Measurements from ENCODE around the gene EVI5L. TPM values are rescaled to one million over a fixed set of nuclear protein-coding genes. Genes with fewer than 3 reads are reported as not detected.

The EVI5L gene
- total RNA-seq, 1 donor from 2014 or later: 19.0 TPM

DNA sequence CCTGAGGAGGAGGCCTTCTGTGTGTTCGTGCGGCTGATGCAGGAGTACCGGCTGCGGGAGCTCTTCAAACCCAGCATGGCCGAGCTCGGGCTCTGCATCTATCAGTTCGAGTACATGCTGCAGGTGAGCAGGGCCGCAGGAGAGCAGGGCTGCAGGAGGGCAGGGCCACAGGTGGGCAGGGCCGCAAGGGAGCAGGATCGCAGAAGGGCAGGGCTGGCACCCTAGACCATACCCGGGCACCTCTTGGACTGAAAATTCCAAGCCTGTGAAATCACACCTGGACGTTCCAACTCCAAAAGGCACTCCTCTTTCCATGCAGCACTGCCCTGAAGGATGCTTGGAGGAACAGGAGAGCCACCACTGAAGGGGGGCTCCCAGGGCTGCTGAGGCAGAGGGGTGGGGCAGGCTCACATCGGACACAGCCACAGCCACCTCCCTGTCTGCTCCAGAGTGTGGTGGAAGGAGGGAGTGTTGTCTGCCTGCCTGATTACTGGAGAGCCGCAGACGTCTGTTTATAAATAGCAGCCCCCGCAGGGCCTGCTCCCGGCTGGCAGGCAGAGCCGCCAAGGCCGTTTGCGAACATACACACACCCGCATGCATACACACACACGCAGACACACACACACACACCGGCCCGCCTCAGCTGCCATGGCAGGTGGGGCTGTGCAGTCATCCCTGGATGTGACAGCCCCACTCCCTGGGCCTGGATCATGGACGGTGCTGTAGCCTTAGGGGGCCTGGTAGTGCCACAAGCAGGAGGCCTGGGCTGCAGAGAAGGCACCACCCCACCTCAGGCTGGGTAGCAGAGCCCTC is 20.2 kb downstream of the EVI5L start:
- Mint-ChIP-seq H3K4me1 (ENCODE audit: unreplicated experiment) (peaks cover 7% of the 10 kb centered on the region), H3K27ac (no peak overlapping the region), H3K4me3 (no peak overlapping the region), H3K27me3 (no peaks in the 10 kb centered on the region), H3K9me3 (no peaks in the 10 kb centered on the region), H3K36me3 (no peaks in the 10 kb centered on the region)
- no peak for DNase-seq (ENCODE audit: extremely low spot score, unreplicated experiment)
- TF ChIP-seq, protein P1, sequence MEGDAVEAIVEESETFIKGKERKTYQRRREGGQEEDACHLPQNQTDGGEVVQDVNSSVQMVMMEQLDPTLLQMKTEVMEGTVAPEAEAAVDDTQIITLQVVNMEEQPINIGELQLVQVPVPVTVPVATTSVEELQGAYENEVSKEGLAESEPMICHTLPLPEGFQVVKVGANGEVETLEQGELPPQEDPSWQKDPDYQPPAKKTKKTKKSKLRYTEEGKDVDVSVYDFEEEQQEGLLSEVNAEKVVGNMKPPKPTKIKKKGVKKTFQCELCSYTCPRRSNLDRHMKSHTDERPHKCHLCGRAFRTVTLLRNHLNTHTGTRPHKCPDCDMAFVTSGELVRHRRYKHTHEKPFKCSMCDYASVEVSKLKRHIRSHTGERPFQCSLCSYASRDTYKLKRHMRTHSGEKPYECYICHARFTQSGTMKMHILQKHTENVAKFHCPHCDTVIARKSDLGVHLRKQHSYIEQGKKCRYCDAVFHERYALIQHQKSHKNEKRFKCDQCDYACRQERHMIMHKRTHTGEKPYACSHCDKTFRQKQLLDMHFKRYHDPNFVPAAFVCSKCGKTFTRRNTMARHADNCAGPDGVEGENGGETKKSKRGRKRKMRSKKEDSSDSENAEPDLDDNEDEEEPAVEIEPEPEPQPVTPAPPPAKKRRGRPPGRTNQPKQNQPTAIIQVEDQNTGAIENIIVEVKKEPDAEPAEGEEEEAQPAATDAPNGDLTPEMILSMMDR (conservative IDR thresholded peaks at IDR 0.05): no peak

DNA sequence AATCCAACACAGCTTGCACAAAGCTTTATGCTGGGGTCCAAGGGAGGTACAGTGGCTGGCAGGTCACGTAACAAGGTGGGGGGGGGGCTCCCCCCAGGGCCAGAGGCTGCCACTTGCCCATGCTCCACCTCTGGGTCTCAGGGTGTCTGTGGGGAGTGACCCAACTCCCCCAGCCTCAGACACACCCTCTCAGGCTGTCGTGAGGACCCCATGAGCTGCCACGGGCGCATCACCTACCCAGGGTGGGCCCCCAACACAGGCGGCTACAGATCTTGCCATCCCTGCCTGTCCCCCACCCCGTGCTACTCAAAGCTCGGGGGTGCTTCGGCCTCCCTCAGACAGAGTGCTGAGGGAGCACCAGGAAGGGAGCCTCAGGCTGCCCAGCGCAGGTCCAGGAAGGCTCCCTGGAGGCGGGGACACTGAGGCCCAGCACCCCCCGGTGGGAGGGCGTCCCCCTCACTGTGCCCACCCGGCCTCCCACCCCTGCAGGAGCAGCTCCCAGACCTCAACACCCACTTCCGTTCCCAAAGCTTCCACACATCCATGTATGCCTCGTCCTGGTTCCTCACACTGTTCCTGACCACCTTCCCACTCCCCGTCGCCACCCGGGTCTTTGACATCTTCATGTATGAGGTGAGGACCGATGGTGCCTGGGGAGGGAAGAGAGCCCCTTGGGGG is 21.1 kb downstream of the EVI5L start:
- H3K4me1 Mint-ChIP-seq (ENCODE audit: unreplicated experiment): peaks cover 7% of the 10 kb centered on the region
- no peak overlapping the region for H3K27ac Mint-ChIP-seq
- TF ChIP-seq, protein P1 (conservative IDR thresholded peaks at IDR 0.05): no peak
- no peaks in the 10 kb centered on the region for H3K9me3 Mint-ChIP-seq
- no peaks in the 10 kb centered on the region for H3K36me3 Mint-ChIP-seq
- no peak overlapping the region for H3K4me3 Mint-ChIP-seq
- H3K27me3 Mint-ChIP-seq: peaks cover 6% of the 10 kb centered on the region
- no peak for DNase-seq (ENCODE audit: extremely low spot score, unreplicated experiment)

DNA sequence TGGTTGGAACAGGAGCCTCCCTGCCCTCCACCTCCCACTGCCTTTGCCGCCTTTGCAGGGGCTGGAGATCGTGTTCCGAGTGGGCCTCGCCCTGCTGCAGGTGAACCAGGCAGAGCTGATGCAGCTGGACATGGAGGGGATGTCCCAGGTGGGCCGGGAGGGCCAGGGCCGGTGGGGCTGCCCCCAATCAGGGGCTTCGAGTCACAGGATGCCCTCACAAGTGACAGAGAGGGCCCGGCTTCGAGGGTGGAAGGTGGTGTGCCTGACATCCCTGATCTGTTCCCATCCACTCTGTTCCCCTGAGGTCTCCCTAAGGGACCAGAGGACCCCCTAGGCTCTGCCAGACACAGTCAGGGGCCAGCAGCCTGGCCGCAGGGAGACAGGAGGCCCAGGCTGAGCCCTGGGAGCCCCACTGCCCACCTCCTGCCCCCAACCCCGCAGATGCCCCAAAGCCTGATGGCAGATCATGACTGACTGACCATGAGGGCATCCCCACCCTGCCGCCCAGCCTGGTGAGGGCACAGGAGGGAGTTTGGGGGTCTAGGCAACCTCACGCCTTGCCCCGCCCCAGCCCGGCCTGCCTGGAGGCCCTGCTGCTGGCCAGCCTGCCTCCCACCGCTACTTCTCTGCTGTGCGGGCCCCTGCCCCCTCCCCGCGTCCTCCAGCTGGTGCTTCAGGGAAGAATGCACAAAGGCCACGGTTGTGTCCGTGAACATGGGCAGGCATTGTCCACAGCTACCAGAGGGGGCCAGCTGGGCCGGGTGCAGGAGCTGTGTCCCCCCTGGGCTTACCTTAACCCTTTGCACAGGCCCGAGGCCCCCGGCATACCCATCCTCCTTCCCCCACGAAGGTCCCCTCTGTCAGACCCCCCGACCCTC is 21.8 kb downstream of the EVI5L start:
- Mint-ChIP-seq H3K4me3 (no peak overlapping the region), H3K9me3 (no peaks in the 10 kb centered on the region), H3K36me3 (no peaks in the 10 kb centered on the region), H3K27me3 (peaks cover 7% of the 10 kb centered on the region), H3K4me1 (ENCODE audit: unreplicated experiment) (peaks cover 7% of the 10 kb centered on the region), H3K27ac (no peak overlapping the region)
- no peak for DNase-seq (ENCODE audit: extremely low spot score, unreplicated experiment)
- TF ChIP-seq, protein P1 (conservative IDR thresholded peaks at IDR 0.05): no peak

DNA sequence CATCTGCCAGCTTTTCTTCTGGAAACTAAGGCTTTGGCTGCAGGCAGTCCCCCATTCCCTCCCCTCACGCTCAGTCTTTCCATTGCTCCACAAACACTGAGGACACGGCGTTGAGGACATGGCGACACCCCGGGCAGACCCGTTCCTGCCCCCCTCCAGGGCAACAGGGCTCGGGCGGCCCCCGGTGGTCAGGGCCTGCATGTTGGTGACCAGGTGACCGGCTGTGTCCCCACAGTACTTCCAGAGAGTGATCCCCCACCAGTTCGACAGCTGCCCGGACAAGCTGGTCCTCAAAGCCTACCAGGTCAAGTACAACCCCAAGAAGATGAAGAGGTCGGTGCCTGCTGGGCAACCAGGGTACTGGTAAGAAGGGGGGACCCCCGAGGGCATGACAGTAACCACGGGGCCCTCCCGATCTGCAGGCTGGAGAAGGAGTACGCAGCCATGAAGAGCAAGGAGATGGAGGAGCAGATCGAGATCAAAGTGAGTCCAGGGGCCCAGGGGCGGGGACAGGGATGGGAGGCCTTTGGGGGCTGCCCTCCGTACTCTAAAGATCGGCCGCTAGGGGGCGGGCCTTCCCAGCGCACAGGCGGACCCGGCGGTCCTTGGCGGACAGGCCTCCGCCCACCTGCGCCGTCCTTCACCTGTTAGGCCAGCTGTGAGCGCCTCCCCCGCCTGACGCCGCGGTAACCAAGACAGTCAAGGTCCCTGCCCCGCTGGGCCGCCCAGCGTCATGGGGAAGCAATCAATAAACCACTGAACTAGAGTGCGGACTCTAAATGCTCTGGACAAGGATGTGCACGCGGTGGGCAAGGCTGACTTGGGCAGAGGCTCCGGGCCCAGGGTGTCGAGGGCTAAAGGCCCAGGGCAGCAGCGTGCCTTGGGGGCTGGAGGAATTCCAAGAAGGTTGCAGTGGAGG is 23.1 kb downstream of the EVI5L start:
- Mint-ChIP-seq H3K27ac (peak overlapping the region; percentile 79), H3K36me3 (no peaks in the 10 kb centered on the region), H3K4me3 (no peak overlapping the region), H3K4me1 (ENCODE audit: unreplicated experiment) (peaks cover 7% of the 10 kb centered on the region), H3K27me3 (peaks cover 7% of the 10 kb centered on the region), H3K9me3 (no peaks in the 10 kb centered on the region)
- DNase-seq (ENCODE audit: extremely low spot score, unreplicated experiment): peak; percentile 88
- TF ChIP-seq, protein P1 (conservative IDR thresholded peaks at IDR 0.05): peak; percentile 96

DNA sequence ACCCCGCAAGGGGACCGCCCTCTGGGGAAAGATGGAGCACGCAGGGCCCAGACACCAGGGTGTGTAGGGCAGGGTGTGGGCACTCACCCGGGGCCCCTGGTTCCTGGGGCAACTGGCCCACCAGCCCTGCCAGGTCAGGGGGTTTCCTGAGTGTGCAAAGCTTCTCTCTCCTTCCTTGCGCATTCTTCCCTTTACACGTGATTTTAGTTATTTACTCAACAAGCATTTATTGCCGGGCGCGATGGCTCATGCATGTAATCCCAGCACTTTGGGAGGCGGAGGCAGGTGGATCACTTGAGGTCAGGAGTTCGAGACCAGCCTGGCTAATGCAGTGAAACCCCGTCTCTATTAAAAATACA is 23.7 kb downstream of the EVI5L start:
- peaks cover 7% of the 10 kb centered on the region for H3K4me1 Mint-ChIP-seq (ENCODE audit: unreplicated experiment)
- H3K27me3 Mint-ChIP-seq: peaks cover 10% of the 10 kb centered on the region
- TF ChIP-seq, protein P1 (conservative IDR thresholded peaks at IDR 0.05): no peak
- no peaks in the 10 kb centered on the region for H3K36me3 Mint-ChIP-seq
- no peaks in the 10 kb centered on the region for H3K9me3 Mint-ChIP-seq
- DNase-seq (ENCODE audit: extremely low spot score, unreplicated experiment): no peak
- H3K27ac Mint-ChIP-seq: peak overlapping the region; percentile 79
- H3K4me3 Mint-ChIP-seq: no peak overlapping the region

All from type B pancreatic cell (in vitro differentiated cells).